HG03135 (cell line): Measurements from ENCODE around the gene KCNE3.

ENCODE experiments used
- ATAC-seq: cut with Tn5 transposase; IDR thresholded peaks from one replicate; pipeline ENCODE4 v1.9.1; 2021; ENCODE audit warnings: mild to moderate bottlenecking, moderate library complexity; ENCODE audit not compliant: unreplicated experiment

The KCNE3 gene

DNA sequence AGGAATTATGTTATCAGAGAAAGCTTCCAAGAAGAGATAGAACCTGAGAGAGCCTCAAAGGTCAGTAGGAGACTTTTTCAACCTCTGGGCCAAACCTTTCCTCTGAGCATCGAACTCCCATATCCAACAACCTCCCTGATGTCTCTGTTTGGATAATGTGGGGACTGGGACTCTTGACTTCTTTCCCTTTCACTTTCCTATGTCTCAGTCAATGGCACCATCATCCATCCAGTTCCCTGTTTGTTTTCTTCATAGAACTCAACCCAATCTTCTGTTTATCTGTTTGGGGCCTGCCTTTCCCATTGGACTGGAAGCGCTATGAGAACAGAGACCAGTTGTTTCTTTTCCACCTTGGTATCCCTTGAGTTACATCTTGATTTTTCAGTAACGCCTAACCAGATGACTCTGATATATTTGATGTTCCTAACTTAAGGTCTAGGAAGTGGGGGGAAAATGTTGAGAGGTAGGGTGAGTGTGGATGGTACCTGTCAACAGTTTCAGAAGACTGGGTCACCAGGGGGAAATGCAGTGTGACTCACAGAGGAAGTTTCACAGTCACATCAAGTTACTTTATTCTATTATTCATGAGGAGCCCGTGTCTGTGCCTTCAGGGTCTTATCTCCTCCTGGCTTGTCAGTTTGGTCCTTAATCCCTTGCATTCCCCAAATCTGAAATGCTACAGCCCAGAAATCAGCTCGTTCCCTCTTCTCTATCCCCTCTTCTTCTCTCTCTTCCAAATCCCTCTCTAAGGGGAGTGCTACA is 4.5 kb upstream of the KCNE3 start:
- ATAC-seq, result no peak

DNA sequence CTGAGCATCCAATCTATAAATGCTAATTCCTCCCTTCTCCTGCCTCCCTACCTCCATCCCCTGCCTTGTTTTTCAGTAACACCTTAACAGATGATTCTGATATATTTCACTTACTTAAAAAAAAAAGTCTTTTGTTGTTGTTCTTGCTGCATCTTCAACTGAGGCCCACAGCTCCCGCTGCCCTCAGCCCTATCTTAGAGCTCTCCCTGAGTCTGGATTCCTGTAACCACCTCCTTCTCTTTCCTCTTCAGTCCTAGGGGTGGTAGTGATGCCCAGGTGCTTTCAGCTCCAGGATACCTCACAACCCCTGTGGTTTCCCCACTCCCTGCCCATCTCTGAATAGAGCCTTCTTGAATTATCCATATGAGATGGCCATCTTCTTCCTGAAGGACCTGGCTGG is 3.7 kb upstream of the KCNE3 start:
- ATAC-seq, result no peak

DNA sequence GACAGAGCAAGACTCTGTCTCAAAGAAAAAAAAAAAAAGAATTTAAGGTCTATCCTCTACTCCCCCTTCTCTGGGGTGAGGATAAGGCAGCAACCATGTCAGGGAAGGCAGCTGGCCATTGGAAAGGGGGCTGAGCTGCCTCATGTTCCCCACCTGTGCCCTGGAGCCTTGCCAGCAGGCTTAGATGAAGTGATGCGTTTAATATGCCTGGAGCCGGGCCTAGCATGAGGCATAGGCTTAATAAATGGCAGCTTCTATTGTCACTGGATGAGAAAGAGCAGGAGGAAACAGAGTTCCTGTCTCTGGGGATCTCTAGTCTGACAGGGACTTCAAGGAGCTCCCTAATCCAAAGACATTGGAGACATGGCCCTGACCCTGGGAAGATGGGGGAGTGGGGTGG is 3.2 kb upstream of the KCNE3 start:
- ATAC-seq, result no peak

DNA sequence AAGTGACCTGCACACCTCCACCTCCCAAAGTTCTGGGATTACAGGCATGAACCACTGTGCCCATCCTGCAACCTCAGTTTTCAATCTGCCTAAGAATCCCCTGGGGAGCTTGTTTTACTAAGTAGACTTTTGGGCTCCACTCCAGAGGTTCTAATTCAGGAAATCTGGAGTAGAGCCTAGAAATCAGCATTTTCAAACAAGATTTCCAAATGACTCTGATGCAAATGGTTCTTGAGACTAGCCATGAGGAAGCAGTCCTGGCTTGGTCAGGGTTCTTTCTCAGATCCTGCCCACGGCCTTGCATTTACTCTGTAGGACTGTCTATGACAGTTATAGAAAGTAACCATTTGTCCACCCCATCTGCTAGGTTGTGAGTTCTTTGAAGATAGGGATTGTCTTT is 1.6 kb upstream of the KCNE3 start:
- no peak for ATAC-seq

DNA sequence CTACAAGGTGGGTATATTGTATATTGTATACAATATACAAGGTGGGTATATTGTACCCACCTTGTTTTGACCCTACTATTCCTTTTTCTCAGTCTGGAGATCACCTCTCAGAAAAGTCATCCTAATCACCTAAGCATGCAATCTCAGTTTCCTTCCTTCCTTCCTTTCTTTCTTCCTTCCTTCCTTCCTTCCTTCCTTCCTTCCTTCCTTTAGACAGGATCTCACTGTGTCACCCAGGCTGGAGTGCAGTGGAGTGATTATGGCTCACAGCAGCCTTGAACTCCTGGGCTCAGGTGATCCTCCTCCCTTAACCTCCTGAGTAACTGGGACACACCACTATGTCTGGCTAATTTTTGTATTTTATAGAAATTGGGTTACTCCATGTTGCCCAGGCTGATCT is 1.2 kb upstream of the KCNE3 start:
- no peak for ATAC-seq

DNA sequence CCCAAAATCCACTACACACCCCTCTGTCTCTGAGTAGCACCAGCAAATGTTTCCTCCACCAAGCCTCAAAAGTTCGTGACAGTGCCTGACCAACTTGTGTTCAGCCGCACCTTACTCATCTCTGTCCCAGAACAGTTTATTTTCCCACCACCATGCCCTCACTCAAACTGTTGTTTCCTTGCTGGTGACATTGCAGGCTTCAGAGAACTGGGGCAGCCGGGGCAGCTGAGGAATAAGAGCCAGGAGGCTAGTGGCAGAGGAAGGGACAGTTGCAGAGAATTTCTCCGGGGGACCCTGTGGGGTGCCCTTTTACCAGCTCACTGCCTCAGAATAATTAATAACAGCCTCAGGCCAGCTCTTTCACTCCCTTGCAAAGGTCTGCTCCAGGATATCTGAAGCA is 709 bp upstream of the KCNE3 start:
- ATAC-seq, result no peak

DNA sequence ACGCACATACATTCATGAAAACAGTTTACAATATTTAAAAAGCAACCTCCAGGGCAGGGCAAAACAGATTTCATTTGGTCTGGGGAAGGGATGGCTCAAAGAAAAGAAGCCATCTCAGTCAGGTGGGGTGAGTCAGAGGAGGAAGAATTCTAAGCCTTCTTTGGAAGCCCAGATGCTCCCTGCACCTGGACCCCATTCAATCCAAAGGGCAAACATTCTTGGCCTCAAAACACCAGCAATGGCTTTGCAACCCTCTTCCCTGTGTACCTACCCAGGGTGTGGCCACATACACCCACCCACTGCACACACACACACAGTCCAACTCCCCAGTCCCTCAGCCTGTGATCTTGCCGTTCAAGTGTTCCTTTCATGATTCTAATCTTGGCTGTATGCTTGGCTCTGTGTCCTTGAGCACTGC is 2.0 kb downstream of the KCNE3 start:
- no peak for ATAC-seq

DNA sequence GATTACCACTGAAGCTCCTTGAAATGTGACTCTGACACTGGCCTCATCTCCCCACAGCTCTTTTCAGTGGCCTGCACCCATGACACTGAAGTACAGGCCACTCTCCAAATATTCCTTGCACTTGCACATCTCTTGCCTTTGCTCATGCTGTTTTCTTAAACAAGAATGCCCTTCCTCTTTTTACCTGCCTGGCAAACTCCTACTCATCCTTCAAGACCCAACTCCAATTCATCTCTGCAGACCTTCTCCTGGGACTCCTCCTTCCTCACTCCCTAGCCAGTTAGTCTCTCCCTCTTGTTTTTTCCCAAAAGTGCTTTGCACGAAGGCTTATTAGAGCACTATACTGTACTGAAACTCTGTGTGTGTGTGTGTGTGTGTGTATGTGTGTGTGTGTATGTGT is 2.6 kb downstream of the KCNE3 start:
- ATAC-seq, result no peak

DNA sequence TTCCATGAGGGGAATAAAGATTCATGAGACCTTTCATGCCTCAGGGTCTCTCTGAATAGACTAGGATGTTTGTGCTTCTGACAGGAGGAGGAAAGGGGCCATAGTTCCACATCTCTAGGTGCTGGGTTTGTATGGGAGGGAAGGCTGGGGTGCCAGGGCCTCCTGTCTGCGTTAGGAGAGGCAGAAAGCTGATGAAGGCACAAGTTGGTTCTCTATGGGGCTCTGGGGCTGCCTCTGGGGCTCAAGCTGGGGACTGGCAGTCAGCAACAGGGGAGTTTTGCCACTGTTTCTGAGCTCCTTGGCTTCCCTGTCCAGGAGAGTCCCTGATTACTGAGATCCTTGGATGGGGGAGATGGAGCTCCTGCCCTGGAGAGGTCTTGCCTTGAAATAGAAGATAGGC is 4.1 kb downstream of the KCNE3 start:
- ATAC-seq, result no peak

DNA sequence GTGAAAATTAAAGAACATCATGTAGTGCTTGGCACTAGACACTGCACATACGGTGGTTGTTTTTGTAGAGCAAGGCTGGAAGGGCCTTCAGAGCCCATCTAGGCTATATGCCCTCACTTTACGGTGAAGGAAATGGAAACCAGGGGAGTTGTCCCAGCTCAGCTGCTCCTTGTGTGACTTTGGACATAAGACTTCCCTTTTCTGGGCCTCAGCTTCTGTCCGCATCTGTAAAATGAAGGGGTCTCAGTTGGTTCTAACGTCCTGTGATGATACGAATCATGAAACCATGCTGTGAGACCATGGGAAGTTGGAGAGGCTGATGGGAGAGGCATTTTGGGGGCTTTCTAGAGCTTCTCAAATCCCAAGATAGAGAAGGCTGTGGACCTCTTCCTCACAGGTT is 4.7 kb downstream of the KCNE3 start:
- ATAC-seq, result no peak

DNA sequence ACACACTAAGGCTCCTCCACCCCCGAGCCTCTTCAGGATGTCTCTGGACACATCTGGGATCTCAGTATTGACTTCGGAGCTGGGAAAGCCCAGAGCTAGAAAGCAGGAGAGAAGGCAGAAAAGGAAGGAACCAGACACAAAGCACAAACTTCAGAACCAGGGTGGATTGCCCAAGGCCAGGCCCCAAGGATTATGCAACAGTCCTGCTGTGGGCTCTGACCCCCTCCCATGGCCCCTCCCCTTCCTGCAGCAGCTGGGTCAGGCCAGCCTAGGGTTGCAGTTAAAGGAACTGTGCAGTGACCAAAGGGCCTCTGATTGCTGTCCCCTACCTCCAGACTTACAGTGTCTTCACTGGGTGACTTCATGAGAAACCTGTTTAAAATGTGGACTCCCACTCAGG is 5.3 kb downstream of the KCNE3 start:
- ATAC-seq, result no peak

DNA sequence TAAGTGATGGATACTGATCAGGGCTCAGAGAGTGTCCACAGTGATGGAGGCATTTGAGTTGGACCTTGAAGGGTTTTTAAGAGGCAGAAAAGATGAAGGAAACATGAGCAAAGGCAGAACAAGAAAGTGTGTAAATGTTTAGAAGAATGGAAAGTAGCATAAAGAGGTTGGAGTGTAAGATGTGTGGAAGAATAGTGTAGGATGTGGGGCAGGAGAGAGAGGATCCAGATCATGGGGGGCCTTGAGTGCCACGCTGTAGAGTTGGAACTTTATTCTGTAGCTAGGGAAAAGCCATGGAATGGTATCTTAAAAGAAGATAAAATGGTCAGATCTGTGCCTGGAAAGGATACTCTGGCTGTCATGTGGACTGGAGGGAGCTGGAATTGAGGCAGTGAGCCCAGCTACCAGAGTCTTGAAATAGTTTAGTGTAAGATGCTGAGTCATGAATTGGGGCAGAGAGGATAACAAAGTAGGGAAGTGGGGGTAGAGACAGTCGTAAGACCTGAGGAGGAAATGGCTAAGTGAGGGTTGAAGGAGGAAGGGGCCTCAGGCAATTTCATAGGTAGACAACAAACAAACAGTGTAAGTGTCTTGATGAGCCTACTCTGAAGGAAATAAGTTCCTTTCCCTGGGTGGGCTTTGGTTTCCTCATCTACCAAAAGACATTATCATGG is 6.7 kb downstream of the KCNE3 start:
- ATAC-seq, result no peak

DNA sequence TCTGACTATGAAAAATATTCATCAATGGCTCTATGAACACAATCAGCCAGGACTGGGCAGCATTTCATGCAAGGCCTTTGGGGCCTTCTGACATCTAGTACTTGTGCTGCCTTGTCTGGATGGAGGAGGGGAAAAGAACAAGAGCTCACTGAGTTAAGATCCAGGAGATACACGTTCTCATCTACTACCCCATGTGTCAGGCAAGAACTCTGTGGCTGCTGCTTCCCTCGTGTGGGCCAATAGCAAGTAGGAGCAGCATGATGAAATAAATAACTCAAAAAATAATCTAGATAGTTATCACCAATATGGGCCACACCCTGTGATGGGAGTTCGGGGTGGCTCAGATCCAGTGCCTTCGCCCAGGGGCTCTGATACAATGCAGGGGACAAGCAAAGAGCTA is 7.3 kb downstream of the KCNE3 start:
- no peak for ATAC-seq

DNA sequence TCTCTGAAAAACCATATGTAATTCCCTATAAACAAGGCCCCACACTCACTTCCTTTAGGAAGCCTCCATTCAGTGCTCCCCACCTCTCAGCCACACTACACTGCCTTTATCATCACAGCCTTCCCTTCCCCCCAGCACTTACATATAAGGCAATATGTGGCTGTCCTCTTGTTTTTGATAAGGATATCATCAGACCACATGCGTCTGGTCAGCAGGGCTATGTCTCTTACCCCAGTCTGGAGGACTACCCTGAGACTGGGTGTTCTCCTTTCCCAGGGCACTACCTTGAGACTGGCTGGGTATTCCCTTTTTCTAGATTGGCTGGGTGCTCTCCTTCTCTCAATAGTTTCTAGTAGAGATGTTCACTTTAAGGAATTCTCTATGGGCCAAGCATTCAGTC is 7.8 kb downstream of the KCNE3 start:
- no peak for ATAC-seq

DNA sequence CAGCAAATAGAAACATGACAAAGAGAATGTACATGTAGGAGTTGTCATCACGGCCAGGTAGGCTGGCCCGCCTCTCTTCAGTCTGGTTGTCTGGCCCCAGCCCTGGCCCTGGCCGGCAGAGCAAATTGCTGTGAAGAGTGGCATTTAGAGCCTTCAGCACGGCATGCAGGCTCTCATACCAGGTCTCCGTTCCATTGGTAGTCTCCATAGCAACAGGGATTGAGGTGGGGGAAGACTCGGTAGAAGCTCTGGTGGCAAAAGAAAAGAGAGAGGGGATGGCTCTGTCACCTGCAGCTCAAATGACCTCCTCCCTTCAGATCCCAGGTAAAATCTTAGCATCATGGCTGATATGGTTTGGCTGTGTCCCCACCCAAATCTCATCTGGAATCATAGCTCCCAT is 10.0 kb downstream of the KCNE3 start:
- no peak for ATAC-seq

DNA sequence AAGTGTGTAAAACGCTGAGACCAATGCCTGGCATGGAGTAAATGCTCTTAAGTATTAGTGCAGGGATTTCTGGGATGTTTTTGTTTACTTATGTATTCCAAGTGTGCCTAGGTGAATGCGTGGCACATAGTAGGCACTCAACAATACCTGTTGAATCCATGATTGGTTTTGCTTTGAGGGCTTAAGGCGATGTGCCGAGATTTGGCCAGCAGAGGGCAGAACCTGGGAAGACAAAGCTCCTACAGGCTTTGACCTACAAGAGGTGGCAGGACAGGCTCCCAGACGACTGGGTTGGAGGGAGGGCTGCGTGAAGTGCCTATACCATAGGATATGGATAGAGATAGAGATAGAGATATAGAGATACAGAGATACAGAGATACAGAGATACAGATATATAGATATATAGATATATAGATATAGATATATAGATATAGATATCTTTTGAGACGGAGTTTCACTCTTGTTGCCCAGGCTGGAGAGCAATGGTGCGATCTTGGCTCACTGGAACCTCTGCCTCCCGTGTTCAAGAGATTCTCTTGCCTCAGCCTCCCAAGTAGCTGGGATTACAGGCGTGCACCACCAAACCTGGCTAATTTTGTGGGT is 13.9 kb downstream of the KCNE3 start:
- no peak for ATAC-seq

DNA sequence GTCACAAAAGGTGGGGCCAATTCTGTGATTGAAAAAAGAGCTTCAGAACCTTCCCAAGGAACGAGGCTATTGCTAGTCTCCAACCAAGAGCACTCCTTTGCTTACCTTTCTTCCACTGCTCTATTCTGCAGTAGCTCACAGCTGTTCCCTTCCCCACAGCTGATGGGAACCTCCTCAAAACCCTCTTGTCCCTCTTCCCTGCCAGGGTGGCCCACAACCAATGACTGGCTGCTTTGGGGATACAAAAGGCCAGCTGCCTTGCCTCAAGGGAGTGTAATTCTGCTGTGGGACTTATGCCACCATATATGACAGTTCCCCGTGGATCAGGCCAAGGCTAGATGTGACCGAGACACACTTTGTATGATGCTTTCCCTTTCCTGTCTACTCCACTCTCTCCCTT is 15.0 kb downstream of the KCNE3 start:
- no peak for ATAC-seq

DNA sequence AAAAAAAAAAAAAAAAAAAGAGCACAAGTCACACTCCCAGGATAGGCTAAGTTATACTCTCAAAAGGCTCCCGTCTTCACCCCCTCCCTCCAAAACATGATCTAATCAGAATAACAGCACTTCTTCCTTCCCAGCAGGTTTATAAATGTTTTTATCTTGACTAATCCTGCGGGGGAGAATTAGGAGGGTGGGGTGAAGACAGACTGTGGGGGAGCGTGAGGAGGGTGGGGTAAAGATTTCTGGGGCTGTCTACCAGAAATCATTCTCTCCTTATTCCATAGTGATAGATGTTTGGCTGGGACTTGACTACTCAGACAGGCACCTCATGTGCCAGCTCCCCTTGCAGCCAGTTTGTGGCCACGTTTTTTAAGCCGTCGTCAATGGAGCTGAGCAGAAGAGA is 17.0 kb downstream of the KCNE3 start:
- no peak for ATAC-seq

DNA sequence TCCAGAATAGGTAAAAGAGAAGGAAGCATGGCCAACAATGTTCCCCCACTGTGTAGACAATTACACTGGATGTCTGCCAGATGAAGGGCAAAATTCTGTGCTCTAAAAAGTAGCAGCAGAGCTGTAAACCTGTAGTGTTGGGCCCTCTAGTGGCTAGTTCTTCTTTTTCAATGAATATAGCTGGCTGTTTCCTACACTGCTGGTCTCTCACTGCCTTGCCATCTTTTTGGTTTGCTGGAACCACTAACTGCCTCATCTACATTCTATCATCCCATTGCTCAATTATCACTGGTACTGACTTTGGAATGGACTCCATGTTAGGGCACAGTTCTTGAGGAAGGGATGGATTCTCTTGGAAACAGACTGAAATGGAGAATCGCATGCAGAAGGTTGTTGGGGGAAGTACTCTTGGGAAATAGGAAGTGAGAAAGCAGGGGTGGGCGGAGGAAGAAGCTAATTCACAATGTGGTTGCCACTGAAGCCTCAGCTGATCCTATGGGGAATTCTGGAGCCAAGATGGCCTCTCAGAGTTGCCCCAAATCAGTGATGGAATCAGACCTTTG is 17.9 kb downstream of the KCNE3 start:
- no peak for ATAC-seq

DNA sequence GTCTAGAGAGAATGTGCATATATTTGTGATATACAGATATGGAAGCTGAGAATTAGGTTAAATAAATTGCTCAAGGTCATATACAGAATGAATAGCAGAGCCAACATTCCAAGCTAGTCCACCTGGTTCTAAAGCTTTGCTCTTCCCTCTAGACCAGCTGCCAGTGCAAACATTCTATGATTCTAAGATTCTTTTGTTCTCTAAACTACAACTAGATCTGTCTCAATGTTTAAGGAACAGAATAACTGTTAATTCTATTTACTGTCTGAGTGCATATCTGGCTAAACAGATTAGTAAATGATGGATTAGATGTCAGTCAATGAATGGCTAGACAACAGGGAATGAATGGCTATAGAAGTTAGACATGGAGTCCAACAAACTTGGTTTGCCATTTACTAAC is 19.6 kb downstream of the KCNE3 start:
- no peak for ATAC-seq

DNA sequence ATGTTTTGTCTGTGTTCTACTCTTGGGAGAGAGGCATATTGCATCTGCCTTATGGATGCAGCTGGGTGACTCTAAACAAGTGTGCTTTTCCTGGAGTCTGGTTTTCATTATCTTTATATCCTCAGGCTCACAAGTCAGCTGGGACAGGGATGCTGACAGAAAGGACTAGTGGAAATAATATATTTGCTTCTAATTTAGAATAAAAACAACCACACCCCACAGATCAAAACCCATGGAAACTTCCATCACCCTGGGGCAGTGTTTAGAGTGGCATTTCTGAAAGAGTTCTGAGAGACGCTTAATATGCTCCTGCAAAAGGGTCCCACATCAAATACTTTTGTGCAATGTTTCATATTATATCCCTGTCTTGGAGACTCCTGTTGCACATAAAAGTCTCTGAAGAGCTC is 20.8 kb downstream of the KCNE3 start:
- ATAC-seq, result no peak

DNA sequence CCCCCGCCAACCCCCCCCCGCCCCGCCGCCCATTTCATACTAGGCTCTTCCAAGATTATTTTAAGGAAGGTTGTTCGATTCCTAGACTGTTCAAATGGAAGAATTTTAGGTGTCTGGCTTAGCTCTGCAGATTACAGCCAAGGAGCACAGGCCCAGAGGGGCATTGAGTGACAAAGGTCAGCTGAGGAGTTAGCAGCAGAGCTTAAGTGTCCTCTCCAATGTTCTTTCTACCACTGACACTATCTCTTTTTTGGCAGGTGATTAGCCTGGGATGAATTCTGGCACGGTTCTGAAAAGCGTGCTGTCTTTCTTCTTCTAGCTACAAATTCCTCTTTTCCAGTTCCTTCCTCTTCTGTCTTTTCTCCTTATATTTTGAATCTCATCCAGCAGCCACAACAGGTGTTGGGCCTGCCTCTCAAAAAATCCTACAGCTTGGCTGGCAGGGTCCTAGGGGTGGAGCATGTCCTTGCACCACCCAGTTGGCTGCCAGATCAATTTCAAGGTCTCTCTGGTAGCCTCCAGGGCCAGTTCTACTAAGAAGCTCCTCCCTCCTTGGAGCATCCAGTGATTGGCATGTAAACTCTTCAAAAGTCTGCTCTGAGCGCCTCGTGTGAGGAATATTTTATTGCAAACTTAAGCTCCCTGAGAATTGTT is 23.0 kb downstream of the KCNE3 start:
- no peak for ATAC-seq
